H9 (cell line): Measurements from ENCODE around the gene AP1S1. TPM values are rescaled to one million over a fixed set of nuclear protein-coding genes. Genes with fewer than 3 reads are reported as not detected.

Experiments used
- DNase-seq: peaks from one replicate; pipeline ENCODE4 v3.0.0-alpha.2; 2017
- H2AFZ ChIP-seq: one replicate; pipeline ENCODE4 v1.6.1; 2013; ENCODE audit warnings: mild to moderate bottlenecking, low read length, control low read depth, moderate library complexity
- H2AK5ac ChIP-seq: 2 replicates; pipeline ENCODE4 v1.6.1; 2013; ENCODE audit warnings: low read length, control low read depth, mixed read lengths; ENCODE audit not compliant: insufficient read length
- H2BK120ac ChIP-seq: one replicate; pipeline ENCODE4 v1.6.1; 2013; ENCODE audit warnings: low read depth, mild to moderate bottlenecking, low read length, control low read depth, inconsistent platforms; ENCODE audit not compliant: poor library complexity, severe bottlenecking
- H2BK12ac ChIP-seq: 2 replicates; pipeline ENCODE4 v1.6.1; 2013; ENCODE audit warnings: low read length, control low read depth, mixed read lengths, low read depth; ENCODE audit not compliant: insufficient read length
- H2BK15ac ChIP-seq: 2 replicates; pipeline ENCODE4 v1.6.1; 2013; ENCODE audit warnings: low read depth, low read length, control low read depth
- H2BK20ac ChIP-seq: one replicate; pipeline ENCODE4 v1.6.1; 2013; ENCODE audit warnings: low read depth, mild to moderate bottlenecking, low read length, control low read depth, inconsistent platforms; ENCODE audit not compliant: poor library complexity, severe bottlenecking
- H2BK5ac ChIP-seq: 2 replicates; pipeline ENCODE4 v1.6.1; 2013; ENCODE audit warnings: low read length, control low read depth, mixed read lengths; ENCODE audit not compliant: insufficient read length
- H3K14ac ChIP-seq: 2 replicates; pipeline ENCODE4 v1.6.1; 2013; ENCODE audit warnings: low read length, control low read depth; ENCODE audit not compliant: insufficient read depth
- H3K18ac ChIP-seq: 2 replicates; pipeline ENCODE4 v1.6.1; 2013; ENCODE audit warnings: low read depth, mild to moderate bottlenecking, mixed read lengths, low read length, control low read depth; ENCODE audit not compliant: insufficient read length
- H3K23ac ChIP-seq: 2 replicates; pipeline ENCODE4 v1.6.1; 2013; ENCODE audit warnings: low read length, control low read depth, mixed read lengths, low read depth; ENCODE audit not compliant: insufficient read length
- H3K23me2 ChIP-seq: 2 replicates; pipeline ENCODE4 v1.6.1; 2013; ENCODE audit warnings: low read depth, mild to moderate bottlenecking, mixed read lengths, low read length, control low read depth; ENCODE audit not compliant: insufficient read length, poor library complexity, severe bottlenecking
- H3K27ac ChIP-seq: 2 replicates; pipeline ENCODE4 v1.5.1; 2013; ENCODE audit warnings: low read length, control low read depth, mixed read lengths, low read depth; ENCODE audit not compliant: insufficient read length
- H3K27me3 ChIP-seq: 2 replicates; pipeline ENCODE4 v1.6.1; 2013; ENCODE audit warnings: low read length, control low read depth, inconsistent platforms; ENCODE audit not compliant: insufficient read depth
- H3K4ac ChIP-seq: 2 replicates; pipeline ENCODE4 v1.6.1; 2013; ENCODE audit warnings: low read depth, mild to moderate bottlenecking, control low read depth, inconsistent platforms, low read length, moderate library complexity
- H3K4me1 ChIP-seq: 2 replicates; pipeline ENCODE4 v1.6.1; 2013; ENCODE audit warnings: low read length, control low read depth, inconsistent platforms; ENCODE audit not compliant: insufficient read depth
- H3K4me2 ChIP-seq: 2 replicates; pipeline ENCODE4 v1.6.1; 2013; ENCODE audit warnings: low read length, control low read depth, mixed read lengths; ENCODE audit not compliant: insufficient read length, insufficient read depth
- H3K56ac ChIP-seq: 2 replicates; pipeline ENCODE4 v1.6.1; 2013; ENCODE audit warnings: low read depth, mild to moderate bottlenecking, mixed read lengths, low read length, control low read depth; ENCODE audit not compliant: insufficient read length
- H3K79me1 ChIP-seq: 2 replicates; pipeline ENCODE4 v1.6.1; 2013; ENCODE audit warnings: low read depth, mild to moderate bottlenecking, moderate library complexity, low read length, control low read depth, inconsistent platforms; ENCODE audit not compliant: insufficient read depth, poor library complexity, severe bottlenecking
- H3K79me2 ChIP-seq: 2 replicates; pipeline ENCODE4 v1.6.1; 2013; ENCODE audit warnings: low read length, control low read depth, inconsistent platforms; ENCODE audit not compliant: insufficient read depth
- H3K9ac ChIP-seq: 2 replicates; pipeline ENCODE4 v1.6.1; 2013; ENCODE audit warnings: low read length, control low read depth, mixed read lengths; ENCODE audit not compliant: insufficient read length; ENCODE audit errors: extremely low read depth
- H3K9me3 ChIP-seq: one replicate; pipeline ENCODE4 v1.6.1; 2013; ENCODE audit warnings: low read depth, low read length, inconsistent platforms; ENCODE audit not compliant: control insufficient read depth
- H3T11ph ChIP-seq: one replicate; pipeline ENCODE4 v1.6.1; 2013; ENCODE audit warnings: mild to moderate bottlenecking, low read length, control low read depth, inconsistent platforms
- H4K20me1 ChIP-seq: one replicate; pipeline ENCODE4 v1.6.1; 2013; ENCODE audit not compliant: control insufficient read depth, insufficient read length, insufficient read depth
- H4K5ac ChIP-seq: 2 replicates; pipeline ENCODE4 v1.6.1; 2013; ENCODE audit warnings: low read depth, mild to moderate bottlenecking, mixed read lengths, low read length, control low read depth; ENCODE audit not compliant: insufficient read length
- H4K8ac ChIP-seq: replicated peaks from 2 replicates; pipeline ENCODE4 v1.6.1; 2013; ENCODE audit warnings: low read length, control low read depth, mixed read lengths, low read depth; ENCODE audit not compliant: insufficient read length
- H4K91ac ChIP-seq: 2 replicates; pipeline ENCODE4 v1.6.1; 2013; ENCODE audit warnings: low read depth, mild to moderate bottlenecking, moderate library complexity, mixed read lengths, low read length, control low read depth; ENCODE audit not compliant: insufficient read length
- H3K27ac Mint-ChIP-seq, 3 experiments: 2 replicates in 2 of 3; 3 replicates in 1 of 3; pipeline ENCODE4 v1.8.0; 2020 to 2021; ENCODE audit warnings: mixed read lengths in 3 of 3, mild to moderate bottlenecking in 1 of 3, moderate library complexity in 1 of 3
- H3K27me3 Mint-ChIP-seq: 2 replicates; pipeline ENCODE4 v1.8.0; 2021; ENCODE audit warnings: low read depth, mild to moderate bottlenecking, moderate library complexity, mixed read lengths
- H3K36me3 Mint-ChIP-seq, 3 experiments: 2 replicates in 2 of 3; 3 replicates in 1 of 3; pipeline ENCODE4 v1.8.0; 2020 to 2021; ENCODE audit warnings: low read depth in 3 of 3, mixed read lengths in 3 of 3; ENCODE audit not compliant: insufficient read depth in 1 of 3
- H3K4me1 Mint-ChIP-seq, 2 experiments: 2 replicates each; pipeline ENCODE4 v1.8.0; 2020; ENCODE audit warnings: mixed read lengths in 2 of 2
- H3K4me3 Mint-ChIP-seq, 2 experiments: 2 replicates in 1 of 2; 3 replicates in 1 of 2; pipeline ENCODE4 v1.8.0; 2020 to 2021; ENCODE audit warnings: mild to moderate bottlenecking in 2 of 2, mixed read lengths in 2 of 2, moderate library complexity in 1 of 2
- H3K9me3 Mint-ChIP-seq, 2 experiments: 2 replicates in 1 of 2; 3 replicates in 1 of 2; pipeline ENCODE4 v1.8.0; 2020; ENCODE audit warnings: mild to moderate bottlenecking in 2 of 2, mixed read lengths in 2 of 2, moderate library complexity in 1 of 2
- WGBS: extraction: QIAGEN DNeasy Blood & Tissue Kit; methylation state at CpG from one replicate; pipeline ENCODE4 v1.1.7; 2013; ENCODE audit warnings: missing lambda C conversion rate, low lambda C conversion rate, mixed read lengths; ENCODE audit not compliant: insufficient read length; ENCODE audit errors: extremely low coverage; 5-methylcytosine and 5-hydroxymethylcytosine counted together
- total RNA-seq: library from RNA; stranded (reverse); gene quantifications from 2 replicates; pipeline ENCODE4 v1.2.1, GENCODE V29; 2021
- TF ChIP-seq, protein P1 (sequence below): fragments of 200-600 bp; sonication (generic); conservative IDR thresholded peaks from 3 replicates; pipeline ENCODE4 v1.8.0; 2021; ENCODE audit warnings: antibody characterized with exemption, mild to moderate bottlenecking

AP1S1 gene
- total RNA-seq, 1 experiment from 2014 or later, result 65.2 TPM

DNA sequence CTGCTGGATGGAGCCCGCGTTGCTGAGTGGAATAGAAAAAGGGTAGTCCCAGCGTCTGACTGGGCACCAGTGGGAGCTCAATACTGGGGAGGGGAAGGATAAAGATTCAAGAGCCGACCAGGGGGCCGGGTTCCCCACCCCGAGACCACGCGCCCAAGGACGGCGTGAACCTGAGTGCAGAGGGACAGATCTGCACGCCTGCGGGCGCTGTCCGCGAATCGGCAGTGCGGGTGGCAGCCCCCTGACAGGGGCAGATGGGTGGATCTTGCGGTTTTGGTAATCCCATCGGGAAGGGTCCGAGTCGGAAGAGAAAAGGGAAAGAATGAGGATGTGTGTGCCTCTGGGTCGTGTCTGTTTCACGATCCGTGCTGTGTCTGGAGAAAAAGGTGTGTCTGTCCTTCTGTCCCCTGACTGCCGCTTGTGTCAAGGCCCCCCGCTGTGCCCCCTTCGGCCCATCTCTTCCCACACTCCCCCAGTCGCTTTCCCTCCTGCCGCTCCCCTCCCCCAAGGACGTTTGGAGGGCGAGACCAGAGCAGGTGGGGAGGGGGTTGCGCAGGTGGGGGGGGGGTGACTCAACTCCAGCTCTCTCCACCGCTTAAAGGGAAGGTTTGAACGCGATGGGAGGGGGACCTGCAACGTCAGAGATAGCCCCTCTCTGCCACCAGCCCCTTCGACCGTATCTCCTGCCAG lies 11.8 kb downstream of the AP1S1 start:
- Histone ChIP-seq H3K23ac (no peak overlapping the region), H4K20me1 (no peaks in the 10 kb centered on the region), H2AFZ (no peak overlapping the region), H2BK15ac (no peak overlapping the region), H3K79me2 (no peaks in the 10 kb centered on the region), H3K56ac (no peak overlapping the region), H2BK20ac (no peak overlapping the region), H4K91ac (no peak overlapping the region), H3K79me1 (no peaks in the 10 kb centered on the region), H3K18ac (no peak overlapping the region), H4K5ac (no peak overlapping the region), H3K4ac (no peak overlapping the region), H3K23me2 (peaks cover 50% of the 10 kb centered on the region), H2BK120ac (no peak overlapping the region), H3K14ac (no peak overlapping the region), H3K27me3 (peaks cover 23% of the 10 kb centered on the region), H3K4me2 (peak overlapping the region; percentile 63), H3K27ac (no peak overlapping the region), H3K9me3 (no peaks in the 10 kb centered on the region), H3T11ph (no peak overlapping the region), H3K4me1 (peaks cover 20% of the 10 kb centered on the region; the same call in 1 of the 2 replicates), H2AK5ac (no peak overlapping the region), H2BK5ac (no peak overlapping the region), H3K9ac (no peak overlapping the region), H4K8ac (no peak overlapping the region), H2BK12ac (no peak overlapping the region)
- Mint-ChIP-seq H3K27ac (peak overlapping the region in 2 of 3 experiments; percentile 0 to 74; a peak in 3 of 7 replicates), H3K4me3 (peak overlapping the region; percentile 82 to 87), H3K36me3 (no peaks in the 10 kb centered on the region), H3K9me3 (no peaks in the 10 kb centered on the region), H3K4me1 (peaks cover 58 to 70% of the 10 kb centered on the region in 2 experiments), H3K27me3 (peaks cover 63% of the 10 kb centered on the region)
- no CpG with 5 or more reads among the region's 38 CpGs for WGBS
- peak; percentile 71 for DNase-seq
- TF ChIP-seq, protein P1, sequence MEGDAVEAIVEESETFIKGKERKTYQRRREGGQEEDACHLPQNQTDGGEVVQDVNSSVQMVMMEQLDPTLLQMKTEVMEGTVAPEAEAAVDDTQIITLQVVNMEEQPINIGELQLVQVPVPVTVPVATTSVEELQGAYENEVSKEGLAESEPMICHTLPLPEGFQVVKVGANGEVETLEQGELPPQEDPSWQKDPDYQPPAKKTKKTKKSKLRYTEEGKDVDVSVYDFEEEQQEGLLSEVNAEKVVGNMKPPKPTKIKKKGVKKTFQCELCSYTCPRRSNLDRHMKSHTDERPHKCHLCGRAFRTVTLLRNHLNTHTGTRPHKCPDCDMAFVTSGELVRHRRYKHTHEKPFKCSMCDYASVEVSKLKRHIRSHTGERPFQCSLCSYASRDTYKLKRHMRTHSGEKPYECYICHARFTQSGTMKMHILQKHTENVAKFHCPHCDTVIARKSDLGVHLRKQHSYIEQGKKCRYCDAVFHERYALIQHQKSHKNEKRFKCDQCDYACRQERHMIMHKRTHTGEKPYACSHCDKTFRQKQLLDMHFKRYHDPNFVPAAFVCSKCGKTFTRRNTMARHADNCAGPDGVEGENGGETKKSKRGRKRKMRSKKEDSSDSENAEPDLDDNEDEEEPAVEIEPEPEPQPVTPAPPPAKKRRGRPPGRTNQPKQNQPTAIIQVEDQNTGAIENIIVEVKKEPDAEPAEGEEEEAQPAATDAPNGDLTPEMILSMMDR, result no peak
